OCI-M2 (cell line): ENCODE results near the gene SFXN3.

ENCODE experiments used
- DNase-seq: peaks from one replicate; lab custom pipeline; 2025; ENCODE audit not compliant: unreplicated experiment; lab: John Stamatoyannopoulos, UW

Gene SFXN3, protein sequence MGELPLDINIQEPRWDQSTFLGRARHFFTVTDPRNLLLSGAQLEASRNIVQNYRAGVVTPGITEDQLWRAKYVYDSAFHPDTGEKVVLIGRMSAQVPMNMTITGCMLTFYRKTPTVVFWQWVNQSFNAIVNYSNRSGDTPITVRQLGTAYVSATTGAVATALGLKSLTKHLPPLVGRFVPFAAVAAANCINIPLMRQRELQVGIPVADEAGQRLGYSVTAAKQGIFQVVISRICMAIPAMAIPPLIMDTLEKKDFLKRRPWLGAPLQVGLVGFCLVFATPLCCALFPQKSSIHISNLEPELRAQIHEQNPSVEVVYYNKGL

GRCh38 chr10:101031128-101031795 is at the start of gene SFXN3, which contains the start of gene PDZD7:
Gene SFXN3 (plus strand): TSS chr10:101031234. CDS start chr10:101034695, 3,461 bp downstream.
Gene PDZD7 (minus strand): TSS chr10:101031129. CDS start chr10:101030219, 910 bp downstream.
- DNase-seq: no peak

- no peak for DNase-seq
Measured at GRCh38 chr10:100982916-100983830, 47.9 kb upstream of the SFXN3 start.

- DNase-seq: no peak
Measured at GRCh38 chr10:100983868-100984671, 47.0 kb upstream of the SFXN3 start.

DNA sequence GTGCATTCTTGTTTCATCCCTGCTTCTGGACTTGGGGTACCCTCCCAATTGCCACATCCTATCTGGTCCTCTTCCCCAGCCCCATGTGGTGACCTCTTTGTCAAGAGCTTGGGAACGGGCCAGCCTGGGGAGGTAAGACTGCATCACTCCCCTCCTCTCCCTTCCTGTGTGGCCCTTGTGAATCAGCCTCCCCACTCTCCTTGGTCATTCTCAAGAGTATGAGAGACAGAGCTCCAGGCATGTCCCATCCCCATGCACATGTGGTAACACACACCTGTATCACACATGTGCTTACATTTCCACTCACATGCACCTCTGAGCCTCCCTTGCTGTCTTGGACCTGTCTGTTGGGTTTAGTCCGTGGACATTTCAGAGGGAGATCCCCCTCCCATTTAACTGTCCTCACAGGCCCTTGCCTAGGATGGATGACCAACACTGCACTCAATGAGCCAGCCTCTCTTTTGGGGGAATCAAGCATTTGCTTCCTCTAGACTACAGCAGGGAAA is 46.3 kb upstream of the SFXN3 start:
- no peak for DNase-seq

GRCh38 chr10:100985336-100985735 is 45.7 kb upstream of the SFXN3 start:
- no peak for DNase-seq

DNA sequence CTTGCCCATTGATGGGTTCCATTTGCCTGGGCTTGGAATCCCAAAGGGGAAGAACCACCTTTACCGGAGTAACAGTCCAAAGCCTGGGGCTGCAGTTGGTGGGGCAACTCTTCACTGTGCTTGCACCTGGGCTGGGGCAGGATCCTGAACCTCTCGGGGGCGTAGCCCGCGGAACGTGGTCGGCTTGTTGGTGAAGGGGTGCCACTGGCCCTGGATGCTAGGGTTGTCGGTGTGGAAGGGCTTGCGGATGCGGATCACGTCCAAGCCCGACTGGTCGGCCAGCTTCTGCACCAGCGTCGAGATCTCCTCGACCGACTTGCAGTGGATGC is 44.4 kb upstream of the SFXN3 start:
- no peak for DNase-seq

DNA sequence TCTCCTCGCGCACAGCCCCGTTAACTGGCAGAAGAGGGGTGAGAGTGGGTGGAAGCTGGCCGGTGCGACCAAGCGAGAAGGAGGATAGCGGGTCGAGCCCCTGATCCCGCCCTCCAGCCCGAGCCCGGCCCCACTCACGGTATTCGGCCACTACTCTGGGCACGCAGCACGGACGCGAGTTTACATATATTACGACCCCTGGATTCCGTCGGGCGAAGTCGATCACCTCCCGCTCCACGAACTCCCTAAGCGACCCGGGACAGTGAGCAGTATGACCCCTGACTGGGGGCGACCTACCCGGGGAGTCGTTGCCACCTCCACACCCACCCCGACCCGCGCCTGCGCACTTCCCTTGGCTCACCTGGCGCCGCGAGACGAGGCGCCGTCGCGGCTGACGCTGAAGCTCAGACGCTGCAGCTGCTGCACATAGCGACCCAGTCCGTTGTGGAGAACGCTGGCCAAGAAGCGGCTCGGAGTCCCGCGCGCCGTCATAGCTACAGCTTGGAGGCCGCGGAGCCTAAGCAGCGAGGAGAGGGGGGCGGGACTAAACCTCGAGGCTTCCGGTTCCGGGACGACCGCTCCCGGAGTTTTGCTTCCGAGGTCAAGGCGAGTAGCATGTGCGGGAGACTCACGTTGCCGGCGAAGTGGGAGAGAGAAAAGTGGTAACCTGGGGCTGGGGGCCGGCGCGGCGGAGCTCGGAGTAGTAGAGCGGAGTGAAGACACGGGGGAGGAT is 43.9 kb upstream of the SFXN3 start, which contains the start of the genes MRPL43 and TWNK:
Gene MRPL43, minus strand, starts transcription at position 546 of the 733 bp plus-strand sequence. Its CDS starts 54 bp downstream, at position 492.
Gene TWNK, plus strand, starts transcription at position 592 of the 733 bp plus-strand sequence. CDS start 668 bp downstream, outside the sequence.
- DNase-seq: peak; percentile 52

DNA sequence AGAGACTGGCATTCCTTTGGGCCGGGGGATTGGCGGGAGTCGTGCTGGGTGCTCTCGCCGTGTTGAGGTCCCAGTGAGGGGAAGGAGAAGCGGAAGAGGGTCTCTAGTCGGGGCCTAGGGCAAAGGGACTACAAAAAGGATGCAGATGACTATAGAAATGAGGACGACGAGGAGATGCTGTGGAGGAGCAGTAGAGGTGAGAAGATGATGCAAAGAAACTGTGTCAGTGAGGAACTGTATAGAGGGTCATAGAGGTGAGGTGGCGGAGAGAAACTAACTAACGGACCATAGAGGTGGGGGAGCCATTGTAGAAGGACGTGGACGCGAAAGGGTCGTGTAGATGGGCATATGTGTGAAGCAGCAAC is 43.4 kb upstream of the SFXN3 start:
- DNase-seq: no peak

- DNase-seq: no peak
Measured at GRCh38 chr10:100988166-100988565, 42.9 kb upstream of the SFXN3 start.

DNA sequence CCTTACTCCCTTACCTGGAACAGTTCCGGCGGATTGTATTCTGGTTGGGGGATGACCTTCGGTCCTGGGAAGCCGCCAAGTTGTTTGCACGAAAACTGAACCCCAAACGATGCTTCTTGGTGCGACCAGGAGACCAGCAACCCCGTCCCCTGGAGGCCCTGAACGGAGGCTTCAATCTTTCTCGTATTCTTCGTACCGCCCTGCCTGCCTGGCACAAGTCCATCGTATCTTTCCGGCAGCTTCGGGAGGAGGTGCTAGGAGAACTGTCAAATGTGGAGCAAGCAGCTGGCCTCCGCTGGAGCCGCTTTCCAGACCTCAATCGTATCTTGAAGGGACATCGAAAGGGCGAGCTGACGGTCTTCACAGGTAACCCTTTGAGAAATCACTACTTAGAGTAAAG is 41.9 kb upstream of the SFXN3 start:
- no peak for DNase-seq

GRCh38 chr10:100993986-100994708 is 36.9 kb upstream of the SFXN3 start:
- no peak for DNase-seq

GRCh38 chr10:100995181-100995580 is 35.9 kb upstream of the SFXN3 start:
- DNase-seq: no peak

DNA sequence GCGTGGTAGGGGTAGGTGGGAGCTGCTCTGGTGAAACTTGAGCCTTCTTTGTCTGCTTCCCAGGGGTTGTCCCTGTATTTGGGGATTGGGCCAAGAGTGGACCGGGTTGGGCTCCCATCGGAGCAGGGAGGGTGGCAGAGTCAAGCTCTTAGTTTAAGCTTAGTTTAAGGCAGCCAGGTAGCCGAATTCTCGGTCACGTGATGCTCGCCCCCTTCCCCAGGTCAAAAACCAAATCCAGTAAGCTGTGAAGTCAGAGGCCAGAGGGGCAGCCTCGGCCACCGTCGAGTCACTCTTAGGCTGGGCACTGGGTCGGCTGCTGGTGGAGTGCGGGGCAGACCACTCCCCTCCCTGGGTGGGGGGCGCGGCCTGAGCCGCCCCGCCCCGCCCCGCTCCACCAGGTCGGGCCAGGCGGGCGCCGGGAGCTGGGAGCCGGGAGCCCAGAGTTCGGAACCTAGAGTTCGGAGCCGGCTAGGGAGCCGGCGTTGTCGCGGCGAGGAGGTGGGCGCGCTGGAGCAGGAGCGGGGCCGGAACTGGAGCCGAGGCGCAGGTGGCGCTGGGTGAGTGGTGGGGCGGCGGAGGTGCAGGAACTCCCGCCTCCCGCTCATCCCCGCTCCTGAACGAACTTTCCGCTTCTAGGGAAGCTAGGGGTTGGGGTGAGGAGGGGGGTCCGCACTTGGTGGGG is 34.2 kb upstream of the SFXN3 start:
- no peak for DNase-seq

GRCh38 chr10:100997360-100998182 is 33.5 kb upstream of the SFXN3 start:
- DNase-seq: peak; percentile 69

GRCh38 chr10:100998183-100998990 is 32.6 kb upstream of the SFXN3 start:
- DNase-seq: peak; percentile 69

- DNase-seq: no peak
Measured at GRCh38 chr10:100998991-100999741, 31.9 kb upstream of the SFXN3 start.
